B cell (primary cell): ENCODE results near the gene PIGQ.

Experiments used
- EZH2 ChIP-seq: IDR thresholded peaks from 2 replicates; pipeline ENCODE4 v1.6.1; 2012; ENCODE audit warnings: borderline replicate concordance, low read depth, mild to moderate bottlenecking, moderate library complexity, low read length; ENCODE audit not compliant: insufficient read depth, poor library complexity, severe bottlenecking
- TF ChIP-seq, protein P1 (sequence below): fragments of 200-600 bp; IDR thresholded peaks from one replicate; pipeline ENCODE4 v1.8.0; 2022; ENCODE audit warnings: antibody characterized with exemption, mild to moderate bottlenecking

DNA sequence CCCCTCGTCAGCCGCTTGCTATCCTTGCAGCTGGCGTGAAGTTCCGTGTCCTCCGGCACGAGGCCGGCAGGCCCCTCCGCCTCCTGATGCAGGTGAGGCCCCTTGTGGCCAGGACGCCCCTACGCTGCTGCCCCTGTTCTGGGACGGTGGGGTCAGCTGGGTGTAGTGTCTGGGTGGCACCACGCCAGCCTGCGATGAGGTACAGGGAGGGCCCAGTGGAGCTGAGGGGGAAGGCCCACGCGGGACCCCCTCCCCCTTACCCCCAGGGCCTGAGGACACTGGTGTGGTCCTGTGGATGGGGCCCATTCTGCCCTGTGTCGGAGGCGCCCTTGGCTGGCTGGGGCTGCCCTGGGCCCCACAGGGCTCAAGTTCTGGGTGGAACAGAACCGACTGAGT lies 12.4 kb downstream of the PIGQ start:
- TF ChIP-seq, protein P1, sequence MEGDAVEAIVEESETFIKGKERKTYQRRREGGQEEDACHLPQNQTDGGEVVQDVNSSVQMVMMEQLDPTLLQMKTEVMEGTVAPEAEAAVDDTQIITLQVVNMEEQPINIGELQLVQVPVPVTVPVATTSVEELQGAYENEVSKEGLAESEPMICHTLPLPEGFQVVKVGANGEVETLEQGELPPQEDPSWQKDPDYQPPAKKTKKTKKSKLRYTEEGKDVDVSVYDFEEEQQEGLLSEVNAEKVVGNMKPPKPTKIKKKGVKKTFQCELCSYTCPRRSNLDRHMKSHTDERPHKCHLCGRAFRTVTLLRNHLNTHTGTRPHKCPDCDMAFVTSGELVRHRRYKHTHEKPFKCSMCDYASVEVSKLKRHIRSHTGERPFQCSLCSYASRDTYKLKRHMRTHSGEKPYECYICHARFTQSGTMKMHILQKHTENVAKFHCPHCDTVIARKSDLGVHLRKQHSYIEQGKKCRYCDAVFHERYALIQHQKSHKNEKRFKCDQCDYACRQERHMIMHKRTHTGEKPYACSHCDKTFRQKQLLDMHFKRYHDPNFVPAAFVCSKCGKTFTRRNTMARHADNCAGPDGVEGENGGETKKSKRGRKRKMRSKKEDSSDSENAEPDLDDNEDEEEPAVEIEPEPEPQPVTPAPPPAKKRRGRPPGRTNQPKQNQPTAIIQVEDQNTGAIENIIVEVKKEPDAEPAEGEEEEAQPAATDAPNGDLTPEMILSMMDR: no peak
- no peak for TF ChIP-seq EZH2
